Epithelial cell of esophagus (primary cell): ENCODE measurements around the gene PTPRM.

ENCODE experiments used
- DNase-seq: peaks from one replicate; pipeline ENCODE4 v3.0.0; 2010; ENCODE audit warnings: low read depth
- H3K4me3 ChIP-seq: 2 replicates; pipeline ENCODE4 v1.5.1; 2011; ENCODE audit warnings: mild to moderate bottlenecking, low read length, control low read depth
- CTCF ChIP-seq: IDR thresholded peaks from 2 replicates; pipeline ENCODE4 v1.5.1; 2011; ENCODE audit warnings: low read depth, mild to moderate bottlenecking, low read length, control low read depth, inconsistent platforms; ENCODE audit not compliant: insufficient read depth; ENCODE audit errors: missing control alignments

Gene PTPRM

GRCh38 chr18:7885865-7886264, 318.7 kb downstream of the PTPRM start:
- H3K4me3 ChIP-seq = no peak overlapping the region
- DNase-seq = no peak
- TF ChIP-seq CTCF = no peak

GRCh38 chr18:7886436-7886835, 319.3 kb downstream of the PTPRM start:
- no peak for DNase-seq

GRCh38 chr18:7889515-7889914, 322.4 kb downstream of the PTPRM start:
- no peak for TF ChIP-seq CTCF
- DNase-seq = no peak
- no peak overlapping the region for H3K4me3 ChIP-seq

More at GRCh38 chr18:7886436-7886835, 319.3 kb downstream of the PTPRM start:
- TF ChIP-seq CTCF = no peak
- no peak overlapping the region for H3K4me3 ChIP-seq

GRCh38 chr18:7890075-7890474, 323.0 kb downstream of the PTPRM start:
- no peak for TF ChIP-seq CTCF
- H3K4me3 ChIP-seq = no peak overlapping the region
- DNase-seq = no peak

GRCh38 chr18:7892556-7892955, 325.4 kb downstream of the PTPRM start:
- no peak overlapping the region for H3K4me3 ChIP-seq
- TF ChIP-seq CTCF = no peak
- no peak for DNase-seq

GRCh38 chr18:7894592-7894991, 327.5 kb downstream of the PTPRM start:
- no peak for DNase-seq
- no peak for TF ChIP-seq CTCF
- H3K4me3 ChIP-seq = no peak overlapping the region

GRCh38 chr18:7895346-7895745, 328.2 kb downstream of the PTPRM start:
- TF ChIP-seq CTCF = no peak
- no peak for DNase-seq

More at GRCh38 chr18:7895346-7895745, 328.2 kb downstream of the PTPRM start:
- H3K4me3 ChIP-seq = no peak overlapping the region
